HL-60 (cell line): ENCODE data around the gene CBX8.
A peak's percentile ranks its signal among the peaks of the same experiment; 100 is the strongest.

ENCODE experiments used
- DNase-seq, 2 experiments: peaks; one replicate each; pipeline ENCODE4 v3.0.0-alpha.2; 2010 to 2020; ENCODE audit warnings: low read depth in 1 of 2, low spot score in 1 of 2
- H3K27ac ChIP-seq: fragments of 250-450 bp; sonication (Bioruptor Pico); replicated peaks from 2 replicates; pipeline ENCODE4 v1.5.1; 2020; ENCODE audit warnings: mild to moderate bottlenecking, moderate library complexity
- H3K27me3 ChIP-seq: fragments of 250-450 bp; sonication (Bioruptor Pico); 2 replicates; pipeline ENCODE4 v1.5.1; 2021; ENCODE audit warnings: mild to moderate bottlenecking, moderate library complexity; ENCODE audit not compliant: insufficient read depth, poor library complexity, severe bottlenecking
- H3K4me3 ChIP-seq: replicated peaks from 2 replicates; pipeline ENCODE4 v1.5.1; 2011; ENCODE audit warnings: mild to moderate bottlenecking, control low read depth, low read length; ENCODE audit not compliant: insufficient read depth
- GABPA ChIP-seq: IDR thresholded peaks from 2 replicates; pipeline ENCODE4 v1.6.1; 2012; ENCODE audit warnings: low read depth
- POLR2AphosphoS5 ChIP-seq: IDR thresholded peaks from 2 replicates; pipeline ENCODE4 v1.6.1; 2012; ENCODE audit warnings: low read depth
- SPI1 ChIP-seq: IDR thresholded peaks from 2 replicates; pipeline ENCODE4 v1.6.1; 2012; ENCODE audit warnings: low read depth, mild to moderate bottlenecking, borderline replicate concordance
- long read RNA-seq: library from polyadenylated mRNA; unstranded; transcript quantifications from one replicate; pipeline ENCODE4 v2.0.0, GENCODE V29; 2020
- TF ChIP-seq, protein P1 (sequence below): IDR thresholded peaks from 2 replicates; pipeline ENCODE4 v1.6.1; 2012; ENCODE audit warnings: low read depth; ENCODE audit not compliant: insufficient replicate concordance
- TF ChIP-seq, protein P2 (sequence below): IDR thresholded peaks from one replicate; pipeline ENCODE4 v1.5.1; 2011; ENCODE audit warnings: low read length, control low read depth, inconsistent platforms; ENCODE audit not compliant: insufficient read depth

Gene CBX8
- long read RNA-seq, transcript CBX8-201 (5 exons, 3,791 nt): major isoform, 18 of 21 reads
- long read RNA-seq, partial matches to known transcripts: 1 of 21 reads
- long read RNA-seq, other reads (novel, unspliced or antisense): 2 of 21 reads

GRCh38 chr17:79796763-79797491 lies at the start of gene CBX8:
Gene CBX8, minus strand, starts transcription at chr17:79797077. Its CDS starts 79 bp downstream, at chr17:79796998.
- DNase-seq: peak; percentile 100
- H3K4me3 ChIP-seq: peak within 1 kb of the TSS; percentile 85
- peak within 1 kb of the TSS; percentile 86 for H3K27ac ChIP-seq
- TF ChIP-seq GABPA (peak; percentile 80), POLR2AphosphoS5 (peak; percentile 41; the same call in 1 of the 2 replicates), SPI1 (peak; percentile 3; the same call in 1 of the 2 replicates)
- TF ChIP-seq, protein P1, sequence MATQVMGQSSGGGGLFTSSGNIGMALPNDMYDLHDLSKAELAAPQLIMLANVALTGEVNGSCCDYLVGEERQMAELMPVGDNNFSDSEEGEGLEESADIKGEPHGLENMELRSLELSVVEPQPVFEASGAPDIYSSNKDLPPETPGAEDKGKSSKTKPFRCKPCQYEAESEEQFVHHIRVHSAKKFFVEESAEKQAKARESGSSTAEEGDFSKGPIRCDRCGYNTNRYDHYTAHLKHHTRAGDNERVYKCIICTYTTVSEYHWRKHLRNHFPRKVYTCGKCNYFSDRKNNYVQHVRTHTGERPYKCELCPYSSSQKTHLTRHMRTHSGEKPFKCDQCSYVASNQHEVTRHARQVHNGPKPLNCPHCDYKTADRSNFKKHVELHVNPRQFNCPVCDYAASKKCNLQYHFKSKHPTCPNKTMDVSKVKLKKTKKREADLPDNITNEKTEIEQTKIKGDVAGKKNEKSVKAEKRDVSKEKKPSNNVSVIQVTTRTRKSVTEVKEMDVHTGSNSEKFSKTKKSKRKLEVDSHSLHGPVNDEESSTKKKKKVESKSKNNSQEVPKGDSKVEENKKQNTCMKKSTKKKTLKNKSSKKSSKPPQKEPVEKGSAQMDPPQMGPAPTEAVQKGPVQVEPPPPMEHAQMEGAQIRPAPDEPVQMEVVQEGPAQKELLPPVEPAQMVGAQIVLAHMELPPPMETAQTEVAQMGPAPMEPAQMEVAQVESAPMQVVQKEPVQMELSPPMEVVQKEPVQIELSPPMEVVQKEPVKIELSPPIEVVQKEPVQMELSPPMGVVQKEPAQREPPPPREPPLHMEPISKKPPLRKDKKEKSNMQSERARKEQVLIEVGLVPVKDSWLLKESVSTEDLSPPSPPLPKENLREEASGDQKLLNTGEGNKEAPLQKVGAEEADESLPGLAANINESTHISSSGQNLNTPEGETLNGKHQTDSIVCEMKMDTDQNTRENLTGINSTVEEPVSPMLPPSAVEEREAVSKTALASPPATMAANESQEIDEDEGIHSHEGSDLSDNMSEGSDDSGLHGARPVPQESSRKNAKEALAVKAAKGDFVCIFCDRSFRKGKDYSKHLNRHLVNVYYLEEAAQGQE: peak; percentile 18
- TF ChIP-seq, protein P2, sequence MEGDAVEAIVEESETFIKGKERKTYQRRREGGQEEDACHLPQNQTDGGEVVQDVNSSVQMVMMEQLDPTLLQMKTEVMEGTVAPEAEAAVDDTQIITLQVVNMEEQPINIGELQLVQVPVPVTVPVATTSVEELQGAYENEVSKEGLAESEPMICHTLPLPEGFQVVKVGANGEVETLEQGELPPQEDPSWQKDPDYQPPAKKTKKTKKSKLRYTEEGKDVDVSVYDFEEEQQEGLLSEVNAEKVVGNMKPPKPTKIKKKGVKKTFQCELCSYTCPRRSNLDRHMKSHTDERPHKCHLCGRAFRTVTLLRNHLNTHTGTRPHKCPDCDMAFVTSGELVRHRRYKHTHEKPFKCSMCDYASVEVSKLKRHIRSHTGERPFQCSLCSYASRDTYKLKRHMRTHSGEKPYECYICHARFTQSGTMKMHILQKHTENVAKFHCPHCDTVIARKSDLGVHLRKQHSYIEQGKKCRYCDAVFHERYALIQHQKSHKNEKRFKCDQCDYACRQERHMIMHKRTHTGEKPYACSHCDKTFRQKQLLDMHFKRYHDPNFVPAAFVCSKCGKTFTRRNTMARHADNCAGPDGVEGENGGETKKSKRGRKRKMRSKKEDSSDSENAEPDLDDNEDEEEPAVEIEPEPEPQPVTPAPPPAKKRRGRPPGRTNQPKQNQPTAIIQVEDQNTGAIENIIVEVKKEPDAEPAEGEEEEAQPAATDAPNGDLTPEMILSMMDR: no peak
- H3K27me3 ChIP-seq: peaks cover 54% of the 10 kb centered on the region

- peak in 1 of 2 experiments; percentile 51 for DNase-seq
- peaks cover 41% of the 10 kb centered on the region for H3K27me3 ChIP-seq
- H3K27ac ChIP-seq: no peak overlapping the region
- no peak overlapping the region for H3K4me3 ChIP-seq
- TF ChIP-seq, protein P1: no peak
- TF ChIP-seq GABPA (no peak), SPI1 (no peak), POLR2AphosphoS5 (no peak)
- TF ChIP-seq, protein P2: no peak
Observed at GRCh38 chr17:79845601-79845949, 48.7 kb upstream of the CBX8 start.

GRCh38 chr17:79844869-79845600 lies 48.2 kb upstream of the CBX8 start:
- DNase-seq: no peak
- Histone ChIP-seq H3K27me3 (peaks cover 44% of the 10 kb centered on the region), H3K27ac (no peak overlapping the region), H3K4me3 (peak overlapping the region; percentile 15)
- TF ChIP-seq, protein P2: peak; percentile 39
- no peak for TF ChIP-seq GABPA
- TF ChIP-seq SPI1: no peak
